Superior temporal gyrus (tissue), 1 donor: ENCODE measurements around the gene DCC.
"Not testable (repeated sequence)": the region's sequence is repeated elsewhere in the genome, so short reads cannot be mapped to it uniquely, and the experiment has no call there.

Experiments used
- DNase-seq: peaks from one replicate; pipeline ENCODE4 v3.0.0-alpha.2; 2016; ENCODE audit errors: extremely low spot score

Gene DCC

GRCh38 chr18:52352920-52353319 lies 12.9 kb downstream of the DCC start:
- DNase-seq: no peak

DNA sequence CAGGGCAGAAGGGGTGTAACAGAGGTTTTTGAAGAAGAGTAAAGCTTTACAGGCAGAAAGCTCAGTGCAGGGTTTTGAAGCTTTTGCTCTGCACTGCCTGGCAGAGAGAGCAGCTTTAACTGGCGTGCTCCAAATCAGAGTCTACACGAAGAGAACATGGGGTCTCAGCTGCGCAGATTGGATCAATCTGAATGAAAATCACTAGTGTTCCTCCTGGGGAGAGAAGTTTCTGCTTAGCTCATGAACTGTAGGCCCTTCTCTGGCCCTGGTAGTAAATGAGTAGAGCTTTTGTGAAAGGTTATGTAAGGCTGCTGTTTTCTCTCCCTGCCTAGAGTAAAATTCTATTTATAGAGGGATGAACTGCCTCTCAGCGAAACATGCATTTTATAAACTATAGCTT lies 13.6 kb downstream of the DCC start:
- peak; percentile 84 for DNase-seq

DNA sequence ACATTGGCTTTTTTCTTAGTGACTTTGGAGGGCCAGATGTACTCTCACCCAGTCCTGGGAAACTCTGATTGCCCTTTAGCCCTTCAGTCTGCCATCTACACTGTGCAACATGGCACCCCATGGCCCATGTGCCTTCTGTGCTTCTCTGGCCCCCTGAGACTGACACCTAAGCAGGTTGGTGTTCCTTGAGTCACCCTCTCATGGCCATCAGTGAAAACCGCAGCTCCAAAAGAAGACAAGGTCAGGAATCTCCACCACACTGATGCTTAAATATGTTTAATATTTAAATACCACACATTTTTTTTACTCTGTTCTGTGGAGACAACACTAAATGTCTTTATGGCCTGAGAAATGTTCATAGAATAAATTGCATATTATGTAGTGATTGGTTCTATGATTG lies 23.9 kb downstream of the DCC start:
- DNase-seq: no peak

DNA sequence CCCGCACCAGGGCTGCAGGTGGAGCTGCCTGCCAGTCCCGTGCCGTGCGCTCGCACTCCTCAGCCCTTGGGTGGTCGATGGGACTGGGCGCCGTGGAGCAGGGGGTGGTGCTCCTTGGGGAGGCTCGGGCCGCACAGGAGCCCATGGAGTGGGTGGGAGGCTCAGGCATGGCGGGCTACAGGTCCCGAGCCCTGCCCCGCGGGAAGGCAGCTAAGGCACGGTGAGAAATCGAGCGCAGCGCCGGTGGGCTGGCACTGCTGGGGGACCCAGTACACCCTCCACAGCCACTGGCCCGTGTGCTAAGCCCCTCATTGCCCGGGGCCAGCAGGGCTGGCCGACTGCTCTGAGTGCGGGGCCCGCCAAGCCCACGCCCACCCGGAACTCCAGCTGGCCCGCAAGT lies 26.9 kb downstream of the DCC start:
- not testable (repeated sequence) for DNase-seq

- no peak for DNase-seq
Measured at GRCh38 chr18:52367953-52368742, 28.2 kb downstream of the DCC start.

DNA sequence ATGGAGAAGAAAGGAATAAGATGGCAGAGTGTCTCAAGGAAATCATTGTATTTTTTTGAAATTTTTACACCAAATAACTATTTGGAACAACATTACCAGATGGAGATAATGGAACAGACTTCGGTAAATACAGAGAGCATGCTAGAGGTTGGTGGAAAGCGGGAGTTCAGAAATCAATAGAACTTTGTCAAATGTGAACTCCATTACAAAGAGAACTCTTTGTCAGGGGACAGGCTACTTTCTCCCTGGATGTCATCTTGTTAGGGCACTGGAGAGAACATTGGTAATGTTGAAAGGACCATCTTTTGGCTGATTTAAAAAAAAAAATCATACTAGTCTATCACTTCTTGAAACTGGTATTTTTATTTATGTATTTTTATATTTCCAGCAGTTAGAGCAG lies 30.8 kb downstream of the DCC start:
- DNase-seq: no peak

DNA sequence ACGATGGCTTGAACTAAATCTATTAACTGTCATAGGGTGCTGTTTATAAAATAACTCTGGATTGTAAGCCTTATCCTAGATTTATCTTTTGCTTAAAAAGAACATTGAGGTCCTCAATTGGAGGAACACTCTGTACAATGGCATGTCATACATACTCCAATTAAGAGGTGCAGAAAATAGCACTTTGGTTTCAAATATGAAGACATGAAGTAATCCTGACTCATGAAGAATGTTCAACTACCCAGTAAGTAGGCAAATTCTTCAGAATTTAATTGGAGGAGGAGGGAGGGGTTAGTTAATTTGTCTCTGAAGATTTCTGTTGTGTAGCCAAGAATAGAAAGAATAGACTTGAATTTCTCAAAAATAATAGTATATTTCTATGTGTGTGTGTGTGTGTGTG lies 36.1 kb downstream of the DCC start:
- DNase-seq: no peak

- no peak for DNase-seq
Measured at GRCh38 chr18:52377094-52377493, 37.1 kb downstream of the DCC start.

DNA sequence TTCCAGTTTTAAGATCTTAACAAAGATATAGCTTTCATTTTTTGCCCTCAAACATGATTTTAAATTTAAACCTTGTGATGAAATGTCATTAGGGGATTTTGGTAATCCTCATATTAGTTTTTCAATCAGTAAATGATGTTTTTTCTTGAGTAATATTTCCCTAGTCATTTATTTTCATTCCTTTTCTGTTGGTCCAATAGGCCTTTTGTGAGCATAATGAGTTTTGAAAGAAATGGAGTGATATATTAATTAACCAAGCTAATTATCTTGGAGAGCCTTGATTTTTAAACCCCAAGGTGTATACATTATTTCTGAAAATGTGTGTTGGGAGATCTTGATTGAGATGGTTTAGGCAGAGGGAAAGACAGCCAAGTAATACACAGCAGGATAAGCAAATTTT lies 46.3 kb downstream of the DCC start:
- DNase-seq: no peak

- no peak for DNase-seq
Measured at GRCh38 chr18:52387175-52387574, 47.2 kb downstream of the DCC start.

DNA sequence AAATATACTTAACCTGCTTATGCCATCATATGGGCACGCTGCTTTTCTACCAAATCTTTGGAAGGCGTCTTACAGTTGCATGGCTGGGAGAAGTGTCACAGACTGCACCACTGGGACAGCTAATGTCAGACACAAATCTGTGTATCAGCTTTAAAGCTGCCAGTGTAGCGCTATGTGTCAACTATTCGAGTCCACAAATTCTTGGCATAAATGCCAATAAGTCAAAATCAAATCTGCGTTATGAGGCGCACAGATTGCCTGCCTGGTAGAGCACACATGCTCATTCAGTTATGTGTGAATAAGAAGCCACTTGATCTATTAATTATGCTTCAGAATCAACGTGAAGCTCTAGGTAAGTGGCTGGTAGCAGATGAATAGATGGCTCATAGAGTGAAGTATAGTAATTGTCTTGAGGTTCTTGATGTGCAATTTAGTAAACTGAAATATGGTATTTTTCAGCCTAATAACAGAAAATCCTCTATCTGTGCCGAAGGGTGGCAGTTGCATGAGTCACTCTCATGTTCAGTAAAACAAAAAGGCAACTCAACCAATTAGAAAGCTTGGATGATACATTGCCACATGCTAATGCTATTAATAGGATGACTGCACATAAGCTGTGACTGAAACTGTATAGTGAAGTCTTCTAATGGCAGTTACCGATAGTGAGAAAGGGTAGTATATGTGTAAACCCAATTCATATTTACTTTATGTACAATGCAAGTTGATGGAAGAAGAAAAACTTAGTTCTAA lies 52.0 kb downstream of the DCC start:
- DNase-seq: peak; percentile 72

GRCh38 chr18:52394602-52395001 lies 54.6 kb downstream of the DCC start:
- DNase-seq: no peak

GRCh38 chr18:52395146-52395852 lies 55.3 kb downstream of the DCC start:
- peak; percentile 74 for DNase-seq

- DNase-seq: no peak
Measured at GRCh38 chr18:52401236-52401635, 61.2 kb downstream of the DCC start.

DNA sequence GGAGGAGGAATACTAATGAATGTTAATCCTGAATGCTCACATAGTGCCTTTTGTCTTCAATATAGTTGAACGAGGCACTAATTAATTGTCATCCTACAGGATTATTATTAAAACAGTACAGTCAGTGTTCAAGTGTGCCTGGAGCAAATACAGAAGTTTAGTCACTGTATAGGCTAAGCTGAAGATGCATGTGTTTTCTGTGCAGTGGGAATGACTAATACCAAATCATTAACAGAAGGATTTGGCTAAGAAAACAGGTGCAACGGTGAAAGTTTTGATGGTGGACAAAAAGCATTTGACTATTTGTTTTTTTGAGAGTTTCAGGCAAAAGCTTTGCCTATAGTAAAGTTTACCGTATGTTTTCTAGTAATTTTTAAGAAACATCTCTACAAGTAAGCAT lies 62.8 kb downstream of the DCC start:
- no peak for DNase-seq

GRCh38 chr18:52403291-52404021 lies 63.5 kb downstream of the DCC start:
- DNase-seq: no peak

DNA sequence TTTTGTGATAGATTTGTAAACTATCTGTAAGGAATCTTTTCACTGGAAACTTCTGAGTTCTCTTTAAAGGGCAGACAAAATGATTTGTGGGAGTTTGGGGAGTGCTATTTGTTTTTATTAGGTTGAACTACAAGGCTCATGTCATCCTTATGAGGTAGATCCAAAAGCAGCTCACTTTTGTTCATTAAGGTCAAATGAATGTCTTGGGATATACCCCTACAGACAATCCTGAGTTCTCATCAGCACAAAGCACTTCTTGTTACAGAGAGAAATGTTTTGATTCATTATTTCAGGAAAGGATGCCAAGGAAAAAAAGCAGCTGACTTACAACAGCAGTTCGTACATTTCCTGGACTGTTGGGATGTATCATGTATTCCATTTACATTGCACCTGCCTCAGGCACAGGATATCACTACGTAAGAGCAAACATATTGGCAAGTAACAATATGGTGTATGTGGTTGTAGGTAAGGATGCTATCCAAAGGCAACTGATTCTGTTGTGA lies 68.9 kb downstream of the DCC start:
- peak; percentile 66 for DNase-seq

GRCh38 chr18:52409727-52410126 lies 69.7 kb downstream of the DCC start:
- DNase-seq: peak; percentile 62

- DNase-seq: no peak
Measured at GRCh38 chr18:52415131-52415530, 75.1 kb downstream of the DCC start.

DNA sequence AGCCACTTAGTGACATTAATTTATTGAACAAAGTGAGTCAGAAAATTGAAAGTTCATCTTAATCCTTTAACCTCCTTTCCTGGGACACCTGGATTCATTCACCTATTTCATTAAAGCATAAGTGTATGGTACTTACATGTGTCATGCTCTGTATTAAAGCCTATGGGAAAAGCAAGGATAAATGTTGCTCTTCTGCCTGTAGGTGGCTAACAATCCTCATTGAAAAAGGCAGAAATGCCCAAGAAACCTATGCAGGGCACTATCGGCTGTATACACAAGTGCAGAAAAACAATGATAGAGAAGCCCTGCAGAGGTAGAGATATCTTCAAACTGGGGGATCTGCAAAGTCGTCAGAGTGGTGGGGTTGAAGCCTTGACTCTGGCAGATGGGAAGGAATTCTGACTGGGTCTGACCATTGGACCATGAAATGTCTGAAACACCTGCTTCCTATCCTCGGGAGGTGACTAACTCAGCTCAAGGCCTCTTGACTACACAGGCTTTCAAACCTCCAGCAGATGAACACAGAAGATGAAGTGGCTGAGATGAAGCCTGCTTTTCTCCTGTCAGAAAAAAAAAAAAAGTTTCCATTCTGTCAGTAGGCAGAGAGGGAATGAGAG lies 83.1 kb downstream of the DCC start:
- no peak for DNase-seq

DNA sequence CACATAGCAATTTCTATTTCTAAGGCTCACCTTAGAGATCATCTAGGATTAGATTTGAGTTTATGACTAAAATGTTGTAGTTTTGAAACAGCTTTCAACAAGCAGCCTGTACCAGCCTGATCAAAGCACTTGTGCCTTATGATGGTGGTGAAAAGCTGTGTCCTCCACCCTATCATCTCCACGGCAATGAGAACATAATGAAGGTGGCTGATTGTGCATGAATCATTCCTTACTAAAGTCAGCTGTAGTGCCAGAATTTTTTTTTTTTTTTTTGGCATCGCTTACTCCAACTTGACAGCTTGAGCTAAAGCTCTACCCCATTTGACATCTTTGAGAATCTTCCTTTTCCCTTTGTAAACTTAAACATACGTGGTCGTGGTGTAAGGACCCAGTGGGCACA lies 86.0 kb downstream of the DCC start:
- DNase-seq: no peak
